ENCODE data around the gene PIGU. TPM values are rescaled to one million over a fixed set of nuclear protein-coding genes. Genes with fewer than 3 reads are reported as not detected.

The PIGU gene
- total RNA-seq, 1 donor from 2014 or later = 19.8 TPM

- Mint-ChIP-seq H3K9me3 (ENCODE audit: low read depth) (no peaks in the 10 kb centered on the region), H3K27ac (ENCODE audit: unreplicated experiment) (no peak overlapping the region), H3K27me3 (ENCODE audit: low read depth) (no peaks in the 10 kb centered on the region), H3K36me3 (ENCODE audit: low read depth) (peaks cover 13% of the 10 kb centered on the region), H3K4me1 (ENCODE audit: low read depth) (peaks cover 24% of the 10 kb centered on the region), H3K4me3 (ENCODE audit: unreplicated experiment) (no peak overlapping the region)
- DNase-seq (ENCODE audit: low spot score) = no peak
- TF ChIP-seq, protein P1, sequence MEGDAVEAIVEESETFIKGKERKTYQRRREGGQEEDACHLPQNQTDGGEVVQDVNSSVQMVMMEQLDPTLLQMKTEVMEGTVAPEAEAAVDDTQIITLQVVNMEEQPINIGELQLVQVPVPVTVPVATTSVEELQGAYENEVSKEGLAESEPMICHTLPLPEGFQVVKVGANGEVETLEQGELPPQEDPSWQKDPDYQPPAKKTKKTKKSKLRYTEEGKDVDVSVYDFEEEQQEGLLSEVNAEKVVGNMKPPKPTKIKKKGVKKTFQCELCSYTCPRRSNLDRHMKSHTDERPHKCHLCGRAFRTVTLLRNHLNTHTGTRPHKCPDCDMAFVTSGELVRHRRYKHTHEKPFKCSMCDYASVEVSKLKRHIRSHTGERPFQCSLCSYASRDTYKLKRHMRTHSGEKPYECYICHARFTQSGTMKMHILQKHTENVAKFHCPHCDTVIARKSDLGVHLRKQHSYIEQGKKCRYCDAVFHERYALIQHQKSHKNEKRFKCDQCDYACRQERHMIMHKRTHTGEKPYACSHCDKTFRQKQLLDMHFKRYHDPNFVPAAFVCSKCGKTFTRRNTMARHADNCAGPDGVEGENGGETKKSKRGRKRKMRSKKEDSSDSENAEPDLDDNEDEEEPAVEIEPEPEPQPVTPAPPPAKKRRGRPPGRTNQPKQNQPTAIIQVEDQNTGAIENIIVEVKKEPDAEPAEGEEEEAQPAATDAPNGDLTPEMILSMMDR (IDR thresholded peaks at IDR 0.05) = no peak
These were observed 98.9 kb downstream of the PIGU start for GRCh38 chr20:34578025-34578424.

- DNase-seq (ENCODE audit: low spot score) = no peak
- H3K4me1 Mint-ChIP-seq (ENCODE audit: low read depth) = peaks cover 22% of the 10 kb centered on the region
- no peak overlapping the region for H3K27ac Mint-ChIP-seq (ENCODE audit: unreplicated experiment)
- no peaks in the 10 kb centered on the region for H3K9me3 Mint-ChIP-seq (ENCODE audit: low read depth)
- H3K4me3 Mint-ChIP-seq (ENCODE audit: unreplicated experiment) = no peak overlapping the region
- H3K36me3 Mint-ChIP-seq (ENCODE audit: low read depth) = peaks cover 13% of the 10 kb centered on the region
- no peaks in the 10 kb centered on the region for H3K27me3 Mint-ChIP-seq (ENCODE audit: low read depth)
- TF ChIP-seq, protein P1 (IDR thresholded peaks at IDR 0.05) = no peak
These were observed 99.8 kb downstream of the PIGU start for GRCh38 chr20:34577061-34577460.

- TF ChIP-seq, protein P1 (IDR thresholded peaks at IDR 0.05) = no peak
- H3K36me3 Mint-ChIP-seq (ENCODE audit: low read depth) = peaks cover 13% of the 10 kb centered on the region
- H3K4me3 Mint-ChIP-seq (ENCODE audit: unreplicated experiment) = no peak overlapping the region
- no peak for DNase-seq (ENCODE audit: low spot score)
- H3K9me3 Mint-ChIP-seq (ENCODE audit: low read depth) = no peaks in the 10 kb centered on the region
- peaks cover 13% of the 10 kb centered on the region for H3K4me1 Mint-ChIP-seq (ENCODE audit: low read depth)
- no peak overlapping the region for H3K27ac Mint-ChIP-seq (ENCODE audit: unreplicated experiment)
- H3K27me3 Mint-ChIP-seq (ENCODE audit: low read depth) = no peaks in the 10 kb centered on the region
These were observed 101.1 kb downstream of the PIGU start for GRCh38 chr20:34575756-34576155.

DNA sequence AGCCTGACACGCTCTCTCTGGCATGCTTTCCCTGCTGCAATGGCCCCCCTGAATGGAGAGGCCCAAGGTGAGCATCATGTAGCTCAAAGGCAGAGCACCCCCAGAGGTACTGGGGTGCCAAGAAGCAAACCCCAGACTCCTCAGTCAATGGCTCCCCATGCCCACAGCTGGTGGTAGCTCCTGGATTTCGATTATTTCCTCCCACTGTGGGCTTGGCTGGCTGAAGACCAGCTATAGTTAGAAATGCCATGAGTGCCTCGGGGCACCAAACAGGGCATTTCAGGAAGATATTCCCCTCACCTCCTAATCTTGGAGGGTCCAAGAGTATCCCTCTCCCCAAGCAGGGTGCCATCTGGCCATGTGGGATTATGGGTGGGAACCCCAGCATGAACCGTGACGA lies 101.6 kb downstream of the PIGU start:
- Mint-ChIP-seq H3K9me3 (ENCODE audit: low read depth) (no peaks in the 10 kb centered on the region), H3K27me3 (ENCODE audit: low read depth) (no peaks in the 10 kb centered on the region), H3K27ac (ENCODE audit: unreplicated experiment) (no peak overlapping the region), H3K4me1 (ENCODE audit: low read depth) (peaks cover 13% of the 10 kb centered on the region), H3K36me3 (ENCODE audit: low read depth) (peaks cover 13% of the 10 kb centered on the region), H3K4me3 (ENCODE audit: unreplicated experiment) (no peak overlapping the region)
- DNase-seq (ENCODE audit: low spot score) = no peak
- TF ChIP-seq, protein P1 (IDR thresholded peaks at IDR 0.05) = no peak

DNA sequence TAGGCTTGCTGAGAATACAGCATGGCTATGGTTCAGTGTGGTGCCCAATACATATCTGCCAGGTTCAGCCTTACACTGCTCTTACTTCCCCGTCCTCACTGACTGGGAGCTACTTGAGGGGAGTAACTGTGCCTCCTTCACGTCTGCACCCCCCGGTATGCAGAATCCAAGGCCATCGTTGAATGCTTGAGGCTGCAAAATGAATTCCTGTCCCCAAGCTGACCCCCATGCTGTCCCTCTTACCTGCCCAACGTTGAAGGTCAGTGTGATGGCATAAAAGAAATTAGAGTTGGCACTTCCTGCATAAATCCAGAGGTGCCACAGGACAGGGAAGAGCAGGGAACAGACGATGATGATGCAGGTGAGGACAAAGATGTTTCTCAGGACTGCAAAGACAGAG lies 102.0 kb downstream of the PIGU start:
- no peaks in the 10 kb centered on the region for H3K9me3 Mint-ChIP-seq (ENCODE audit: low read depth)
- peaks cover 13% of the 10 kb centered on the region for H3K4me1 Mint-ChIP-seq (ENCODE audit: low read depth)
- no peaks in the 10 kb centered on the region for H3K27me3 Mint-ChIP-seq (ENCODE audit: low read depth)
- peaks cover 16% of the 10 kb centered on the region for H3K36me3 Mint-ChIP-seq (ENCODE audit: low read depth)
- no peak overlapping the region for H3K4me3 Mint-ChIP-seq (ENCODE audit: unreplicated experiment)
- no peak overlapping the region for H3K27ac Mint-ChIP-seq (ENCODE audit: unreplicated experiment)
- TF ChIP-seq, protein P1 (IDR thresholded peaks at IDR 0.05) = no peak
- no peak for DNase-seq (ENCODE audit: low spot score)
